RWPE1 (cell line): ENCODE results near the gene TMBIM6.
A peak's percentile ranks its signal among the peaks of the same experiment; 100 is the strongest.

Experiments used
- CTCF ChIA-PET: fragments of 350-600 bp; sonication (Branson Sonifier 250); formaldehyde crosslinking; extraction: SDS; loops from one replicate; lab custom pipeline; 2021; lab: Yijun Ruan, JAX
- POLR2A ChIA-PET: fragments of 400-600 bp; formaldehyde crosslinking; extraction: SDS; loops from one replicate; lab custom pipeline; 2020; ENCODE audit warnings: antibody characterized with exemption; ENCODE audit not compliant: low non-redundant PET; lab: Yijun Ruan, JAX
- DNase-seq: peaks from one replicate; pipeline ENCODE4 v3.0.0; 2012; ENCODE audit warnings: low spot score
- H3K27ac ChIP-seq: fragments of 450-650 bp; 2 replicates; pipeline ENCODE4 v1.5.1; 2017
- CTCF ChIP-seq: fragments of 450-650 bp; conservative IDR thresholded peaks from 2 replicates; pipeline ENCODE4 v1.5.1; 2017; ENCODE audit warnings: low read depth, mild to moderate bottlenecking

The TMBIM6 gene

GRCh38 chr12:49741882-49742620 lies 694 bp downstream of the TMBIM6 start:
- peak overlapping the region; percentile 98 for H3K27ac ChIP-seq
- ChIA-PET CTCF (interaction anchor here (0.6 to 1.2 kb wide), 8 partner anchors 8 to 169 kb away, joined by 3 to 6 read pairs (median 4); no protein-coding TSS in a partner anchor), POLR2A (interaction anchor here (1.0 to 1.3 kb wide), 2 partner anchors 86 to 175 kb away, joined by 3 to 4 read pairs; partner anchors contain the start of gene NCKAP5L)
- DNase-seq = peak; percentile 77
- no peak for TF ChIP-seq CTCF

GRCh38 chr12:49744363-49744885 lies 3.1 kb downstream of the TMBIM6 start:
- no peak for DNase-seq
- ChIA-PET CTCF (no interaction called here), POLR2A (no interaction called here)
- TF ChIP-seq CTCF = no peak
- no peak overlapping the region for H3K27ac ChIP-seq

GRCh38 chr12:49748306-49748705 lies 6.9 kb downstream of the TMBIM6 start:
- no peak overlapping the region for H3K27ac ChIP-seq
- no peak for TF ChIP-seq CTCF
- no peak for DNase-seq
- ChIA-PET CTCF (interaction anchor here (0.6 kb wide), 1 partner anchor 178 kb away, joined by 3 read pairs; no protein-coding TSS in a partner anchor), POLR2A (no interaction called here)

- ChIA-PET CTCF (interaction anchor here (0.6 kb wide), 1 partner anchor 178 kb away, joined by 3 read pairs; no protein-coding TSS in a partner anchor), POLR2A (no interaction called here)
- no peak for DNase-seq
- H3K27ac ChIP-seq = no peak overlapping the region
- TF ChIP-seq CTCF = no peak
These were observed 7.4 kb downstream of the TMBIM6 start for GRCh38 chr12:49748800-49749199.

GRCh38 chr12:49750027-49750995 lies 9.0 kb downstream of the TMBIM6 start:
- ChIA-PET POLR2A (no interaction called here), CTCF (interaction anchor here (0.5 to 0.7 kb wide), 2 partner anchors 9 to 55 kb away, joined by 4 to 5 read pairs; partner anchors contain the start of gene TMBIM6)
- H3K27ac ChIP-seq = peak overlapping the region; percentile 41; the same call in 1 of the 2 replicates
- DNase-seq = peak; percentile 44
- TF ChIP-seq CTCF = no peak

- TF ChIP-seq CTCF = no peak
These were observed 9.6 kb downstream of the TMBIM6 start for GRCh38 chr12:49750996-49751393.

More at GRCh38 chr12:49750996-49751393, 9.6 kb downstream of the TMBIM6 start:
- DNase-seq = no peak
- ChIA-PET POLR2A (no interaction called here), CTCF (interaction anchor here (0.5 kb wide), 1 partner anchor 56 kb away, joined by 5 read pairs; no protein-coding TSS in a partner anchor)
- H3K27ac ChIP-seq = no peak overlapping the region
